Measurements from ENCODE around the gene FBXO11.

DNA sequence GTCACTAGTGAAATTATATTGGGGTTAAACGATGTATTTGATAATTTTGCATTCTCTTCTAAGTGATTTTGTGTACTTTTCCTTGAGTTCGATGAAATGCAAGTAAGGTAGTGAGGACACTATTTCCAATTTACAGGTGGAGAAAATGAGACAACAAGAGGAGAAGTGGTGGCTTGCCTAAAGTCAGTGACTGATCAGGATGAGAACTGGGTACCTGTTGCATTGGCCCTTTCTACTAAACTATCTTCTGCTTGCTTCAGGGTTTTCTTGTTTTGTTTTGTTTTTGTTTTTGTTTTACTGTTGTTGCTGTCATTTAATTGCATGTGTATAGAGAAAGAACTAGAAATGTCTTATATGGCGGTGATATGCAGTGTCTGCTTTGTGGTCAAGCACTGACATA lies 31.4 kb upstream of the FBXO11 start:
- TF ChIP-seq, protein P1, sequence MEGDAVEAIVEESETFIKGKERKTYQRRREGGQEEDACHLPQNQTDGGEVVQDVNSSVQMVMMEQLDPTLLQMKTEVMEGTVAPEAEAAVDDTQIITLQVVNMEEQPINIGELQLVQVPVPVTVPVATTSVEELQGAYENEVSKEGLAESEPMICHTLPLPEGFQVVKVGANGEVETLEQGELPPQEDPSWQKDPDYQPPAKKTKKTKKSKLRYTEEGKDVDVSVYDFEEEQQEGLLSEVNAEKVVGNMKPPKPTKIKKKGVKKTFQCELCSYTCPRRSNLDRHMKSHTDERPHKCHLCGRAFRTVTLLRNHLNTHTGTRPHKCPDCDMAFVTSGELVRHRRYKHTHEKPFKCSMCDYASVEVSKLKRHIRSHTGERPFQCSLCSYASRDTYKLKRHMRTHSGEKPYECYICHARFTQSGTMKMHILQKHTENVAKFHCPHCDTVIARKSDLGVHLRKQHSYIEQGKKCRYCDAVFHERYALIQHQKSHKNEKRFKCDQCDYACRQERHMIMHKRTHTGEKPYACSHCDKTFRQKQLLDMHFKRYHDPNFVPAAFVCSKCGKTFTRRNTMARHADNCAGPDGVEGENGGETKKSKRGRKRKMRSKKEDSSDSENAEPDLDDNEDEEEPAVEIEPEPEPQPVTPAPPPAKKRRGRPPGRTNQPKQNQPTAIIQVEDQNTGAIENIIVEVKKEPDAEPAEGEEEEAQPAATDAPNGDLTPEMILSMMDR (IDR thresholded peaks at IDR 0.05): no peak
- no peak for TF ChIP-seq REST (IDR thresholded peaks at IDR 0.05; ENCODE audit: insufficient read depth in 1 of 2, low read depth in 2 of 2, low read length in 1 of 2)
